Hepatocyte (in vitro differentiated cells): ENCODE data around the gene MEF2D. TPM values are rescaled to one million over a fixed set of nuclear protein-coding genes. Genes with fewer than 3 reads are reported as not detected.
A peak's percentile ranks its signal among the peaks of the same experiment; 100 is the strongest.

ENCODE experiments used
- DNase-seq: peaks from one replicate; pipeline ENCODE4 v3.0.0-alpha.2; 2016; ENCODE audit warnings: low spot score
- H2AFZ ChIP-seq: fragments of 200-600 bp; sonication (generic); 2 replicates; pipeline ENCODE4 v1.6.0; 2016; ENCODE audit warnings: antibody characterized with exemption, mild to moderate bottlenecking
- H3K27ac ChIP-seq: fragments of 200-600 bp; sonication (generic); 2 replicates; pipeline ENCODE4 v1.5.1; 2016; ENCODE audit warnings: mild to moderate bottlenecking
- H3K27me3 ChIP-seq: fragments of 200-600 bp; sonication (generic); 2 replicates; pipeline ENCODE4 v1.6.1; 2016
- H3K36me3 ChIP-seq: fragments of 200-600 bp; sonication (generic); replicated peaks from 2 replicates; pipeline ENCODE4 v1.5.1; 2016; ENCODE audit warnings: low read depth; ENCODE audit not compliant: insufficient read depth
- H3K4me1 ChIP-seq: fragments of 200-600 bp; sonication (generic); 2 replicates; pipeline ENCODE4 v1.5.1; 2016; ENCODE audit warnings: mild to moderate bottlenecking, moderate library complexity; ENCODE audit not compliant: insufficient read depth
- H3K4me2 ChIP-seq: fragments of 200-600 bp; sonication (generic); 2 replicates; pipeline ENCODE4 v1.6.0; 2016
- H3K4me3 ChIP-seq: fragments of 200-600 bp; sonication (generic); 2 replicates; pipeline ENCODE4 v1.5.1; 2016; ENCODE audit warnings: mild to moderate bottlenecking
- H3K79me2 ChIP-seq: fragments of 200-600 bp; sonication (generic); 2 replicates; pipeline ENCODE4 v1.6.0; 2017; ENCODE audit warnings: mild to moderate bottlenecking
- H3K9me2 ChIP-seq: fragments of 200-600 bp; sonication (generic); replicated peaks from 2 replicates; pipeline ENCODE4 v1.6.0; 2017; ENCODE audit warnings: mild to moderate bottlenecking; ENCODE audit not compliant: insufficient read depth
- H3K9me3 ChIP-seq: fragments of 200-600 bp; sonication (generic); 2 replicates; pipeline ENCODE4 v1.5.1; 2016; ENCODE audit warnings: low read depth, mild to moderate bottlenecking
- H4K20me1 ChIP-seq: fragments of 200-600 bp; sonication (generic); 2 replicates; pipeline ENCODE4 v1.6.0; 2016; ENCODE audit warnings: mild to moderate bottlenecking; ENCODE audit not compliant: insufficient read depth, poor library complexity, severe bottlenecking
- EZH2 ChIP-seq: fragments of 200-600 bp; sonication (generic); IDR thresholded peaks from 2 replicates; pipeline ENCODE4 v1.6.1; 2016; ENCODE audit warnings: antibody characterized with exemption, mild to moderate bottlenecking, borderline replicate concordance
- EZH2phosphoT487 ChIP-seq: fragments of 200-600 bp; sonication (generic); IDR thresholded peaks from one replicate; pipeline ENCODE4 v1.6.1; 2018; ENCODE audit warnings: antibody characterized with exemption, mild to moderate bottlenecking, low read depth, moderate library complexity; ENCODE audit not compliant: unreplicated experiment, severe bottlenecking
- WGBS: methylation state at CpG from one replicate; pipeline ENCODE4 v1.1.6; 2016; ENCODE audit warnings: low lambda C conversion rate; ENCODE audit errors: missing lambda C conversion rate; 5-methylcytosine and 5-hydroxymethylcytosine counted together
- polyA plus RNA-seq: library from polyadenylated mRNA; unstranded; fragments of >200 nt; fragmentation: Nextera tagmentation; extraction: Ambion mirVana; gene quantifications from 2 replicates; pipeline ENCODE4 v1.2.1, GENCODE V29; 2016
- total RNA-seq: library from RNA; depleted of rRNA; stranded (reverse); fragments of >200 nt; gene quantifications from 2 replicates; pipeline ENCODE4 v1.2.3, GENCODE V29; 2014
- TF ChIP-seq, protein P1 (sequence below): fragments of 200-600 bp; sonication (generic); IDR thresholded peaks from 2 replicates; pipeline ENCODE4 v1.5.1; 2016; ENCODE audit warnings: antibody characterized with exemption, mild to moderate bottlenecking; ENCODE audit not compliant: poor library complexity

MEF2D gene
- total and polyA plus RNA-seq, 2 experiments from 2014 or later: 20.1 to 25.1 TPM

DNA sequence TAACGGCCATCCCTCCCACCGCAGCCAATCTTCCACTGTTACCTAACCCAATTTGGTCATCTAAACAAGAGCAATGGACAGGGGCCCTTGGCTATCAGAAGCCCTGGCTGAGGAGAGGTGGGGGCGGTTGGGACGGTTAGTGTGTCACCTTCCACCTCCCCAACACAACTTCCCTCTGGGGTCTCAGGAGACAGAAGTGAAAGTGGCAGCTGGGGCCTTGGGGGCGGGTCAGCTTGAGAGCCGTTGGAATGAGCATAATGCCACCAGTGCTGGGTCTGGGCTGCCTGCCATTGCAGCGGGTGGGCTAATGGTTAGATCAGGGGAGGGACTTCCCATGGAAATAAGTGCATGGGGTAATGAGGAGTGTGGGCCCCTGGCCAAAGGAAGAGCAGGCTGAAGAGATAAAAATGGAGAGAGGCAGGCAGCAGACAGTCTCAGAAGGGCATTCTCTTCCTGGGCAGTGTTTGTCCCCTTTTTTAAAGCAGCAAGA, 7.9 kb downstream of the MEF2D start:
- WGBS: 80% methylated on average over 7 of the region's 7 CpGs
- H4K20me1 ChIP-seq: peaks cover 100% of the 10 kb centered on the region
- no peak for DNase-seq
- no peaks in the 10 kb centered on the region for H3K9me3 ChIP-seq
- no peaks in the 10 kb centered on the region for H3K36me3 ChIP-seq
- H3K27me3 ChIP-seq: no peaks in the 10 kb centered on the region
- no peaks in the 10 kb centered on the region for H3K9me2 ChIP-seq
- H3K4me1 ChIP-seq: peaks cover 56% of the 10 kb centered on the region
- TF ChIP-seq EZH2 (no peak), EZH2phosphoT487 (no peak)
- TF ChIP-seq, protein P1, sequence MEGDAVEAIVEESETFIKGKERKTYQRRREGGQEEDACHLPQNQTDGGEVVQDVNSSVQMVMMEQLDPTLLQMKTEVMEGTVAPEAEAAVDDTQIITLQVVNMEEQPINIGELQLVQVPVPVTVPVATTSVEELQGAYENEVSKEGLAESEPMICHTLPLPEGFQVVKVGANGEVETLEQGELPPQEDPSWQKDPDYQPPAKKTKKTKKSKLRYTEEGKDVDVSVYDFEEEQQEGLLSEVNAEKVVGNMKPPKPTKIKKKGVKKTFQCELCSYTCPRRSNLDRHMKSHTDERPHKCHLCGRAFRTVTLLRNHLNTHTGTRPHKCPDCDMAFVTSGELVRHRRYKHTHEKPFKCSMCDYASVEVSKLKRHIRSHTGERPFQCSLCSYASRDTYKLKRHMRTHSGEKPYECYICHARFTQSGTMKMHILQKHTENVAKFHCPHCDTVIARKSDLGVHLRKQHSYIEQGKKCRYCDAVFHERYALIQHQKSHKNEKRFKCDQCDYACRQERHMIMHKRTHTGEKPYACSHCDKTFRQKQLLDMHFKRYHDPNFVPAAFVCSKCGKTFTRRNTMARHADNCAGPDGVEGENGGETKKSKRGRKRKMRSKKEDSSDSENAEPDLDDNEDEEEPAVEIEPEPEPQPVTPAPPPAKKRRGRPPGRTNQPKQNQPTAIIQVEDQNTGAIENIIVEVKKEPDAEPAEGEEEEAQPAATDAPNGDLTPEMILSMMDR: no peak
- no peak overlapping the region for H3K27ac ChIP-seq
- H3K79me2 ChIP-seq: peaks cover 100% of the 10 kb centered on the region
- no peak overlapping the region for H3K4me3 ChIP-seq
- no peak overlapping the region for H2AFZ ChIP-seq
- no peak overlapping the region for H3K4me2 ChIP-seq

DNA sequence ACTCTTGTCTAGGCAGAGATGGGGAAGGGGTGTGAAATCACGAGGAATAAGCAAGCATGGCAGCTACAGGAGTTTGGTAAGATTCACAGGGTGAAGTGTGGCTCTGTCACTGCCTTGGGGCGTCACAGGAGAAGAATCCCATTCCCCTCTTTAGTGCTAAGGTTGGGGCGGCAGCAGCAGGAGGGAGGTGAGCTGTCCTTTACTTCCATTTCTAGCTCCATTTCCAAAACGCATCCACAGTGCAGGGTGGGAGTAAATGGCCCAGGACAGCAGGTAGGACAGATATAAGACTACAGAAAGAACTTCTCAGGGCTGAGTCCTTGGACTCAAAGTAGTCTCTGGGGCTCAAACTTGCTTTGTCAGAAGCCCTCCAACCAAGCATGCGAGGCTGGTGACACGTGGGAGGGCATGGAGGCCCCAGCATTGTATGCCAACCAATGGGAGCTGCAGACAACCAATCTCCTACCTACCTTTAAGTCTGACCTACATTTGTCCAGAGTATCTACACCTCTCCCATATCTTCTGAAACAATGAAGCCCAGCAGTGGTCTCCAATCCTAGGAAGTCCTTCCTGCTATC, 8.5 kb downstream of the MEF2D start:
- Histone ChIP-seq H3K4me3 (no peak overlapping the region), H3K27me3 (no peaks in the 10 kb centered on the region), H3K9me2 (no peaks in the 10 kb centered on the region), H3K4me2 (no peak overlapping the region), H3K4me1 (peaks cover 53% of the 10 kb centered on the region), H3K27ac (no peak overlapping the region), H3K36me3 (no peaks in the 10 kb centered on the region), H3K79me2 (peaks cover 100% of the 10 kb centered on the region), H3K9me3 (no peaks in the 10 kb centered on the region), H2AFZ (no peak overlapping the region), H4K20me1 (peaks cover 100% of the 10 kb centered on the region)
- WGBS: 85% methylated on average over 6 of the region's 6 CpGs
- DNase-seq: no peak
- TF ChIP-seq EZH2phosphoT487: no peak
- TF ChIP-seq EZH2: no peak
- TF ChIP-seq, protein P1: no peak

DNA sequence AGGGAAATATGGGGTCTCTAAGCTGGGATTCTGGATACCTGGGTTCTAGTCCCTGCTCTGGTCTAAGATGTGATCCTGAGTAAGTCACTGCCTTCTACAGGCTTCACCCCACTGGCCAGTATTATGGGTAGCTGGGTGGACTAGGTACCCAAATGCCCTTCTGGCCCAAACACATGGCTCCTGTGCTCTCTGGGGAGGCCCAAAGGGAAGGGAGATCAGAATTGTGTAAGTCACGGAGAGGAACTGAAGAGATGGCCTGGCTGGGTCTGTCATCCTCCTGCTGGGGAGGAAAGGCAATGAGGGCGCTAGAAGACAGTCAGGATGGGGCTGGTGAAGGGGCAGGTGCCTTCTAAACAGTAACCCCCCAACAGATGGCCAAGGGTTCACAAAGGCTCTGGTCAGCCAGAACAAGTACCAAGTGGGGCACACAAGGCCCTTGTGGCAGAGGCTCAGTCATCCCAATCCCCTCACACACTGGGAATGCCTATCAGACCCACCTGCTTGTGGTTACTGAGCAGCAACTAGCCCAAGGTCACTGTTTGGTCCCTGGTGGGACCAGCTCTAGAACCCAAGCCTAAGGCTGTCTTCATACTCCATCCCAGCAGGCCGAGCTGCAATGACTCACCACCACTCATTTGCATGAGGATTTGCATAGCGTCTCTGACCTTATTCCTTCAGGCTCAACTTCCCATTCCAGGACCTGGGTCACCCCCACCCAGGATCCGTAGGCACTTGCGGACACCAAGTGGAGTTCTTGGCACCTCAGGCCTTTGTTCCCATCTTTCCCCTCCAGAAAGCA, 9.2 kb downstream of the MEF2D start:
- H2AFZ ChIP-seq: no peak overlapping the region
- H3K9me2 ChIP-seq: no peaks in the 10 kb centered on the region
- H3K27me3 ChIP-seq: no peaks in the 10 kb centered on the region
- H3K4me3 ChIP-seq: no peak overlapping the region
- H3K4me2 ChIP-seq: peak overlapping the region; percentile 67
- H4K20me1 ChIP-seq: peaks cover 100% of the 10 kb centered on the region
- no peak for TF ChIP-seq EZH2
- no peak for TF ChIP-seq EZH2phosphoT487
- TF ChIP-seq, protein P1: no peak
- H3K4me1 ChIP-seq: peaks cover 45% of the 10 kb centered on the region
- H3K36me3 ChIP-seq: no peaks in the 10 kb centered on the region
- no peaks in the 10 kb centered on the region for H3K9me3 ChIP-seq
- no peak for DNase-seq
- no peak overlapping the region for H3K27ac ChIP-seq
- 94% methylated on average over 6 of the region's 6 CpGs for WGBS
- H3K79me2 ChIP-seq: peaks cover 100% of the 10 kb centered on the region
